CD4-positive, alpha-beta T cell treated with Interferon alpha-2 for 1 hour (primary cell): Measurements from ENCODE around the gene RGS7.
"Not testable (repeated sequence)": the region's sequence is repeated elsewhere in the genome, so short reads cannot be mapped to it uniquely, and the experiment has no call there.

Source experiments
- DNase-seq, 2 donors: peaks; one replicate each; pipeline ENCODE4 v3.0.0-alpha.2; 2020 to 2022

RGS7 gene

DNA sequence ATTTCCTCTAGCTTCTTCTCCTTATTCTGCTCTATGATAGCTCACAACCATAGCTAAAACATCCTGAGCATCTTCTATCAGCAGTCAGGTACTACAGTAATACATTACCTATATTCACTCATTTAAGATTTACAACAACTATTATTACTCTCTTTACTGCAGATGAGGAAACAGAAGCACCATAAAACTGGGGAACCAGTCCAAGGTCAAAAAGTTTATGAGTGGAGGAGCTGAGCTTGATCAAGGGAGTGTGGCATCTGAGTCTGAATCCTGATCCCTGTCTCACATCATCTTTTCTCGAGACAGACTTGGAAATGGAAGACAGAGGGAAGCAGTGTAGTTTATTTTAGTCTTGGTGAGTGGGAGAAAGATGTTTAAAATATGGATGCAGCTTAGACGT, 288.6 kb downstream of the RGS7 start:
- no peak for DNase-seq

GRCh38 chr1:241063276-241063675, 293.7 kb downstream of the RGS7 start:
- DNase-seq = no peak

GRCh38 chr1:241061062-241061461, 295.9 kb downstream of the RGS7 start:
- DNase-seq = no peak

- DNase-seq = no peak
These were observed 308.4 kb downstream of the RGS7 start for GRCh38 chr1:241048622-241049021.

GRCh38 chr1:241045659-241046058, 311.3 kb downstream of the RGS7 start:
- no peak for DNase-seq

- no peak for DNase-seq
These were observed 322.6 kb downstream of the RGS7 start for GRCh38 chr1:241034203-241034936.

GRCh38 chr1:241024834-241025233, 332.2 kb downstream of the RGS7 start:
- DNase-seq = no peak

- DNase-seq = no peak
These were observed 334.6 kb downstream of the RGS7 start for GRCh38 chr1:241022366-241022765.

GRCh38 chr1:241020851-241021697, 335.9 kb downstream of the RGS7 start:
- no peak for DNase-seq

DNA sequence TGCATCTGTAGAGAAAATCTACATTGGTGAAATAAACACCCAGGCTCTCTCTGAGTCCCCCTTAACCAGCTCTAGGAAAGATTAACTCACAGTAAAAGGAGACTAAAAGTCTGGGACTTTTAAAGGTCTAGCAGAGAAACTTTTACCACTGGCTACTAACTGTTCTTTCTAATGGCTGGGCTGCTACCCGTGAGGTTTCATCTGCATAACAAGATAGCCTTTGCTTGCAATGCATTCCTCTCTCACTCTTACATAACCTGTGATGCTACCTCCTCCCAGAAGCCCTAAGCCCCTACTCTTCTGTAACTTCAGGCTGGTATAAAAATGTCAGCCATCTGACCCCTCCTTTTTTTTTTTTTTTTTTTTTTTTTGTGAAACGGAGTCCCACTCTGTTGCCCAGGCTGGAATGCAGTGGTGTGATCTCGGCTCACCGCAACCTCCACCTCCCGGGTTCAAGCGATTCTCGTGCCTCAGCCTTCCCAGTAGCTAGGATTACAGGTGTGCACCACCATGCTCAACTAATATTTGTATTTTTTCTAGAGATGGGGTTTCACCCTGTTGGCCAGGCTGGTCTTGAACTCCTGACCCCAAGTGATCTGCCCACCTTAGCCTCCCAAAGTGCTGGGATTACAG, 344.2 kb downstream of the RGS7 start:
- no peak for DNase-seq

- DNase-seq = no peak
These were observed 349.3 kb downstream of the RGS7 start for GRCh38 chr1:241007668-241008067.

GRCh38 chr1:240999826-241000225, 357.2 kb downstream of the RGS7 start:
- no peak for DNase-seq

DNA sequence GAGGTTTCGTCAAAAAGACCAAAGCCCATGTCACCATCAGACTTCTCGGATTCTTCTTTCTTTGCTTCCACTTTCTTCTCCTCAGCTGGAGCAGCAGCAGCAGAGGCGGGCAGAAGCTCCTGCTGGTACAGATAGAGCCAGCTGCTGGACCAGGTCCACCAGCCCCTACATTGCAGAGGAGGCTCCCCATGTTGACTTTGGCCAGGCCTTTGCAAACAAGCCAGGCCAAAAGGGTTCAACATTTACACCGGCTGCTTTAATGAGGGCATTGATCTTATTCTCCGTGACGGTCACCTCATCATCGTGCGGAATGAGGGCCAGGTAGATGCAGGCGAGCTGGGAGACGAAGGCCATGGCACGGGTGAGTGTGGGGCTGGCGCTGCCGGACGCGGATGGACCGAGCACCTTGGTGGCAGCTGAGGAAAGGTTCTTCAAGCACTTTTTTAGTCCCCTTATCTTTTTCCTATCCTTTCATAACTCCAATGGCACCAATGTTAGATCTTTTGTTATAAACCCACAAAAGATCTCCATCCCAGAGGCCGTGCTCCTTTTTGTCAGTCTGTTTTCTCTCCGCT, 358.5 kb downstream of the RGS7 start:
- no peak for DNase-seq

GRCh38 chr1:240998024-240998423, 359.0 kb downstream of the RGS7 start:
- DNase-seq = no peak

- no peak for DNase-seq
These were observed 364.0 kb downstream of the RGS7 start for GRCh38 chr1:240993004-240993403.

- no peak for DNase-seq
These were observed 365.8 kb downstream of the RGS7 start for GRCh38 chr1:240991230-240991629.

DNA sequence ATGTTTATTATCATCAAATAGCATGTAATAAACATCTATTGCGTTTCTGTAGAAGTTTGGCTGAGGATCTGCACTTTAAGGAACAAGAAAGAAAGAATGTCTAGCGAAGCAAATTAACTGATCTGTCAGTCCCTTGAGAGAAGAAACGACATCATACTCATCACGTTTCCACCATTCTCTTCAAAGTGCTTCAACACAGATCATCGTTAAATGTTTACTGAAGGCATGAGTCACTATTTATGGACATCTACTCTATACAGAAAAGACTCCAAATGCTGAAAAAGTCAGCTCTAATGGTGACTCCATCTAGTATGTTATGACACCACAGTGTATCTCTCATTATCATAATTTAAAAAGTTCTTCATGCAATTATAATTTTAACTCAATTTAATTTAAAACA, 369.1 kb downstream of the RGS7 start:
- DNase-seq = no peak

DNA sequence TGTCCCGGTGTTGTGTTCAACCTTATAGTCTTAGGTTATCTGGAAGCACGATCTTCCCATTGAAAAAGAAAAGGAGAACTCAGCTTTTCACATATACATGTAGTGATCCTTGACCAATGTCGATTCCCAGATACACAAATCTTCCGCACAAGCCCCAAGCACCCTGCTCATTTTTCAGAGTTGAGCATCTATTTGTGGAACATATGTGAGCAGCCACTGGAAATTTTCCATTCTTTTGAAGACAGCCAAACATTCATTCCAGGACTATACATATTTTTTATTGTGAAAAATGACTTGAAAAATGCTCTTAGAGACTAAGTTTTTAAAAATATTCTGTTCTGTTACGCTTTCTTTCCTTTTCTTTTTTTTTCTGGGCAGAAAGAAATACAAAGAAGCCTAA, 371.9 kb downstream of the RGS7 start:
- DNase-seq = no peak

DNA sequence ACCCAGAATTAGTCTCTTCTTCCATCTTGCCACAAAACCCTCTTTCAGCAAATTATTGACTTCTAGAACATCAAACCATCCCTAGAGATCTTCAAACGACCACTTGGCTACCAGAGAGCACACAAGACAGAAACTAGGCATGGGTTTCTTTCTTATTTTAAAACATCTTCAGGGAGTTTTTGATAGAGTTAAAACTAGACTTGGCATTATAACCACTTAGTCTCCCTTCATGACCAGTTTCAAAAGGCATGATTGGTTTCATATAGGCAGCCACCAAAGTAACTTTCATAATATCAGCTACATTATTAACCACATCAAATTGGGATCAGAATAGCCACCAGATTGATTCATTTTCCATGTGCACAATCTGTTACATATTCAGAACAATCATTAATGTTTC, 376.7 kb downstream of the RGS7 start:
- DNase-seq = no peak

GRCh38 chr1:240976685-240977084, 380.3 kb downstream of the RGS7 start:
- DNase-seq = no peak

DNA sequence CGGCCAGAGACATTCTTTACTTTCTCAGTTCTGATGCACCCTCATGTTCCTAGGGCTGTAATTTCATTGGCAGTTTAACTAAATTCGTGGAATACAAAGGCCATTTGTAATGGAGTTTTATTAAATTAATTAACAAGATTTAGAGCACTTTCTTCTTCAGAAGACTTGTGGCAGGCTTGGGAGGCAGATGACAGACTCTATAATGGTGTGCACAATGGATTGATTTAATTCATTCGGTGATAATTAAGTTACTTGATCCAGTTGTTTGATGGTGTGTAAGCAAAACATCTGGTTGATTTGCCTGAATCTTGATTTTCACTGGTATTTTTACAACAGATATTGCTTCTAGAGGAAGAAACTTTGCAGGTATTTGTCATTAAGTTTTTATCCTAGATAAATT, 383.1 kb downstream of the RGS7 start:
- no peak for DNase-seq

- DNase-seq = not testable (repeated sequence)
These were observed 384.9 kb downstream of the RGS7 start for GRCh38 chr1:240972059-240972458.

DNA sequence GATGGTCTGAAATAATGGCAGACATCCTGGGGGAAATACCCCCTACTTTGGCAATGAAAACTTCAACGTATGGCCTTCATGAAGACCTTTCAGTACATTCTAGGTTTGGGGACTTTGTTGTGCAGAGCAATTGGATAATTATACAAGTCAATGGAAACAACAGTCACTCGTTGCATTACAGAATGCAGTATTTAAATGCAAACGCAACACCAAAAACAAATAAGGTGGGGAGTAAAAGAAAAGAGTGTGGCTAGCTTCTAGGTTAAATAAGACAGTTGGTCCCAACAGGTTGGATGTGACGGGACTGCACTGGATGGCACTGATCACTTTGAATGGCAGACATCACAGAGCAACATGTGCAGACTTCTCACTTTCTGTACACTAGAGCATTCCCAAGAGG, 386.8 kb downstream of the RGS7 start:
- no peak for DNase-seq

DNA sequence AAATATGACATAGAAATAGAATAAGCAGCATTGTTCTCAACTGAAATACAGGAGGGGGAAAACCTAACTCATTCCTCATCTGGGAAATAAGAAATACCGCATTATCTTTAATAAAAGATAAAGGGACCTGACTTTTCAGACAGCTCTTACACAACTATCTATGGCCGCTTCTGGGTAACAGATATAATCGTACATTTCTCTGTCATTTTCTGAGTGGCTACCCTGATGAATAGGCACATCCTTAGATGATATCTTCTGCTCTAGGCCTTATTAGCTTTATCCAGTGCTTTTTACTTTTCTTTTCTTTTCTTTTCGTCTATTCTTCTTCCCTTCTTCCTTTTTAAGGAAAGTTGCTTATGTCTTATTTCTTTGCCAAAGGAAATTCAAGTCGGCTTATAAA, 388.1 kb downstream of the RGS7 start:
- no peak for DNase-seq
